Measurements from ENCODE around the gene LNX1.

LNX1 gene

GRCh38 chr4:53619431-53619830 lies 28.1 kb upstream of the LNX1 start:
- Histone ChIP-seq H3K36me3 (ENCODE audit: insufficient read depth, low read length) (no peaks in the 10 kb centered on the region), H3K4me1 (ENCODE audit: insufficient read depth, low read length) (no peaks in the 10 kb centered on the region), H3K9me3 (ENCODE audit: low read length) (no peaks in the 10 kb centered on the region), H3K9ac (ENCODE audit: low read length) (no peak overlapping the region), H3K27me3 (ENCODE audit: control insufficient read depth in 1 of 2, insufficient read depth in 2 of 2, low read length in 2 of 2) (no peaks in the 10 kb centered on the region), H3K4me3 (ENCODE audit: low read depth in 1 of 2, low read length in 2 of 2) (no peak overlapping the region), H3K27ac (ENCODE audit: low read depth, low read length) (no peak overlapping the region)

- Histone ChIP-seq H3K27me3 (ENCODE audit: control insufficient read depth in 1 of 2, insufficient read depth in 2 of 2, low read length in 2 of 2) (no peaks in the 10 kb centered on the region), H3K4me3 (ENCODE audit: low read depth in 1 of 2, low read length in 2 of 2) (no peak overlapping the region), H3K4me1 (ENCODE audit: insufficient read depth, low read length) (no peaks in the 10 kb centered on the region), H3K9ac (ENCODE audit: low read length) (no peak overlapping the region), H3K27ac (ENCODE audit: low read depth, low read length) (no peak overlapping the region), H3K9me3 (ENCODE audit: low read length) (no peaks in the 10 kb centered on the region), H3K36me3 (ENCODE audit: insufficient read depth, low read length) (no peaks in the 10 kb centered on the region)
Observed at GRCh38 chr4:53618321-53618720, 27.0 kb upstream of the LNX1 start.

- no peak overlapping the region for H3K4me3 ChIP-seq (ENCODE audit: low read depth in 1 of 2, low read length in 2 of 2)
- no peaks in the 10 kb centered on the region for H3K27me3 ChIP-seq (ENCODE audit: control insufficient read depth in 1 of 2, insufficient read depth in 2 of 2, low read length in 2 of 2)
- no peak overlapping the region for H3K27ac ChIP-seq (ENCODE audit: low read depth, low read length)
- H3K4me1 ChIP-seq (ENCODE audit: insufficient read depth, low read length), result no peaks in the 10 kb centered on the region
- no peaks in the 10 kb centered on the region for H3K36me3 ChIP-seq (ENCODE audit: insufficient read depth, low read length)
- no peak overlapping the region for H3K9ac ChIP-seq (ENCODE audit: low read length)
- no peaks in the 10 kb centered on the region for H3K9me3 ChIP-seq (ENCODE audit: low read length)
Observed at GRCh38 chr4:53617101-53617680, 25.9 kb upstream of the LNX1 start.

- Histone ChIP-seq H3K36me3 (ENCODE audit: insufficient read depth, low read length) (no peaks in the 10 kb centered on the region), H3K4me1 (ENCODE audit: insufficient read depth, low read length) (no peaks in the 10 kb centered on the region), H3K9me3 (ENCODE audit: low read length) (no peaks in the 10 kb centered on the region), H3K27me3 (ENCODE audit: control insufficient read depth in 1 of 2, insufficient read depth in 2 of 2, low read length in 2 of 2) (no peaks in the 10 kb centered on the region), H3K4me3 (ENCODE audit: low read depth in 1 of 2, low read length in 2 of 2) (no peak overlapping the region), H3K9ac (ENCODE audit: low read length) (no peak overlapping the region), H3K27ac (ENCODE audit: low read depth, low read length) (no peak overlapping the region)
Observed at GRCh38 chr4:53616219-53616618, 24.9 kb upstream of the LNX1 start.

GRCh38 chr4:53614591-53614990 lies 23.3 kb upstream of the LNX1 start:
- Histone ChIP-seq H3K9ac (ENCODE audit: low read length) (no peak overlapping the region), H3K4me3 (ENCODE audit: low read depth in 1 of 2, low read length in 2 of 2) (no peak overlapping the region), H3K9me3 (ENCODE audit: low read length) (no peaks in the 10 kb centered on the region)

GRCh38 chr4:53613428-53613827 lies 22.1 kb upstream of the LNX1 start:
- no peaks in the 10 kb centered on the region for H3K27me3 ChIP-seq (ENCODE audit: control insufficient read depth in 1 of 2, insufficient read depth in 2 of 2, low read length in 2 of 2)
- H3K4me3 ChIP-seq (ENCODE audit: low read depth in 1 of 2, low read length in 2 of 2), result no peak overlapping the region
- no peaks in the 10 kb centered on the region for H3K36me3 ChIP-seq (ENCODE audit: insufficient read depth, low read length)
- H3K9me3 ChIP-seq (ENCODE audit: low read length), result no peaks in the 10 kb centered on the region
- no peak overlapping the region for H3K27ac ChIP-seq (ENCODE audit: low read depth, low read length)
- no peak overlapping the region for H3K9ac ChIP-seq (ENCODE audit: low read length)
- H3K4me1 ChIP-seq (ENCODE audit: insufficient read depth, low read length), result no peaks in the 10 kb centered on the region

More at GRCh38 chr4:53614591-53614990, 23.3 kb upstream of the LNX1 start:
- H3K4me1 ChIP-seq (ENCODE audit: insufficient read depth, low read length), result no peaks in the 10 kb centered on the region
- no peaks in the 10 kb centered on the region for H3K36me3 ChIP-seq (ENCODE audit: insufficient read depth, low read length)
- H3K27ac ChIP-seq (ENCODE audit: low read depth, low read length), result no peak overlapping the region
- H3K27me3 ChIP-seq (ENCODE audit: control insufficient read depth in 1 of 2, insufficient read depth in 2 of 2, low read length in 2 of 2), result no peaks in the 10 kb centered on the region

GRCh38 chr4:53608649-53609048 lies 17.4 kb upstream of the LNX1 start:
- H3K4me3 ChIP-seq (ENCODE audit: low read depth in 1 of 2, low read length in 2 of 2), result no peak overlapping the region
- H3K27me3 ChIP-seq (ENCODE audit: control insufficient read depth in 1 of 2, insufficient read depth in 2 of 2, low read length in 2 of 2), result no peaks in the 10 kb centered on the region
- no peaks in the 10 kb centered on the region for H3K9me3 ChIP-seq (ENCODE audit: low read length)
- no peak overlapping the region for H3K9ac ChIP-seq (ENCODE audit: low read length)
- H3K27ac ChIP-seq (ENCODE audit: low read depth, low read length), result no peak overlapping the region
- H3K36me3 ChIP-seq (ENCODE audit: insufficient read depth, low read length), result no peaks in the 10 kb centered on the region
- no peaks in the 10 kb centered on the region for H3K4me1 ChIP-seq (ENCODE audit: insufficient read depth, low read length)

GRCh38 chr4:53608242-53608641 lies 17.0 kb upstream of the LNX1 start:
- no peak overlapping the region for H3K27ac ChIP-seq (ENCODE audit: low read depth, low read length)
- H3K4me3 ChIP-seq (ENCODE audit: low read depth in 1 of 2, low read length in 2 of 2), result no peak overlapping the region
- H3K4me1 ChIP-seq (ENCODE audit: insufficient read depth, low read length), result no peaks in the 10 kb centered on the region
- no peak overlapping the region for H3K9ac ChIP-seq (ENCODE audit: low read length)
- H3K9me3 ChIP-seq (ENCODE audit: low read length), result no peaks in the 10 kb centered on the region
- no peaks in the 10 kb centered on the region for H3K27me3 ChIP-seq (ENCODE audit: control insufficient read depth in 1 of 2, insufficient read depth in 2 of 2, low read length in 2 of 2)
- no peaks in the 10 kb centered on the region for H3K36me3 ChIP-seq (ENCODE audit: insufficient read depth, low read length)

- Histone ChIP-seq H3K9ac (ENCODE audit: low read length) (no peak overlapping the region), H3K9me3 (ENCODE audit: low read length) (no peaks in the 10 kb centered on the region), H3K27me3 (ENCODE audit: control insufficient read depth in 1 of 2, insufficient read depth in 2 of 2, low read length in 2 of 2) (no peaks in the 10 kb centered on the region), H3K4me1 (ENCODE audit: insufficient read depth, low read length) (no peaks in the 10 kb centered on the region), H3K36me3 (ENCODE audit: insufficient read depth, low read length) (no peaks in the 10 kb centered on the region), H3K4me3 (ENCODE audit: low read depth in 1 of 2, low read length in 2 of 2) (no peak overlapping the region), H3K27ac (ENCODE audit: low read depth, low read length) (no peak overlapping the region)
Observed at GRCh38 chr4:53605783-53606182, 14.5 kb upstream of the LNX1 start.

- no peaks in the 10 kb centered on the region for H3K36me3 ChIP-seq (ENCODE audit: insufficient read depth, low read length)
- H3K27me3 ChIP-seq (ENCODE audit: control insufficient read depth in 1 of 2, insufficient read depth in 2 of 2, low read length in 2 of 2), result no peaks in the 10 kb centered on the region
- no peak overlapping the region for H3K4me3 ChIP-seq (ENCODE audit: low read depth in 1 of 2, low read length in 2 of 2)
- no peak overlapping the region for H3K27ac ChIP-seq (ENCODE audit: low read depth, low read length)
- no peaks in the 10 kb centered on the region for H3K9me3 ChIP-seq (ENCODE audit: low read length)
- H3K4me1 ChIP-seq (ENCODE audit: insufficient read depth, low read length), result no peaks in the 10 kb centered on the region
- H3K9ac ChIP-seq (ENCODE audit: low read length), result no peak overlapping the region
Observed at GRCh38 chr4:53602390-53602789, 11.1 kb upstream of the LNX1 start.

GRCh38 chr4:53601251-53601764 lies 10.0 kb upstream of the LNX1 start:
- Histone ChIP-seq H3K27me3 (ENCODE audit: control insufficient read depth in 1 of 2, insufficient read depth in 2 of 2, low read length in 2 of 2) (no peaks in the 10 kb centered on the region), H3K4me1 (ENCODE audit: insufficient read depth, low read length) (no peaks in the 10 kb centered on the region), H3K27ac (ENCODE audit: low read depth, low read length) (no peak overlapping the region), H3K9ac (ENCODE audit: low read length) (no peak overlapping the region), H3K36me3 (ENCODE audit: insufficient read depth, low read length) (no peaks in the 10 kb centered on the region), H3K4me3 (ENCODE audit: low read depth in 1 of 2, low read length in 2 of 2) (no peak overlapping the region), H3K9me3 (ENCODE audit: low read length) (no peaks in the 10 kb centered on the region)

GRCh38 chr4:53599632-53600031 lies 8.3 kb upstream of the LNX1 start:
- Histone ChIP-seq H3K27me3 (ENCODE audit: control insufficient read depth in 1 of 2, insufficient read depth in 2 of 2, low read length in 2 of 2) (no peaks in the 10 kb centered on the region), H3K4me1 (ENCODE audit: insufficient read depth, low read length) (no peaks in the 10 kb centered on the region), H3K9me3 (ENCODE audit: low read length) (no peaks in the 10 kb centered on the region), H3K36me3 (ENCODE audit: insufficient read depth, low read length) (no peaks in the 10 kb centered on the region), H3K4me3 (ENCODE audit: low read depth in 1 of 2, low read length in 2 of 2) (no peak overlapping the region), H3K9ac (ENCODE audit: low read length) (no peak overlapping the region), H3K27ac (ENCODE audit: low read depth, low read length) (no peak overlapping the region)
